Testis (tissue), 3 donors: ENCODE measurements around the gene STX1A. TPM values are rescaled to one million over a fixed set of nuclear protein-coding genes. Genes with fewer than 3 reads are reported as not detected.
"Not testable (repeated sequence)": the region's sequence is repeated elsewhere in the genome, so short reads cannot be mapped to it uniquely, and the experiment has no call there.

Experiments
- DNase-seq: peaks from one replicate; pipeline ENCODE4 v3.0.0-alpha.2; 2019
- H3K27ac ChIP-seq, 2 donors: fragments of 200-600 bp; sonication (generic); one replicate each; pipeline ENCODE4 v1.5.1; 2019
- H3K27me3 ChIP-seq: fragments of 200-600 bp; sonication (generic); one replicate; pipeline ENCODE4 v1.5.1; 2019
- H3K36me3 ChIP-seq: fragments of 200-600 bp; sonication (generic); one replicate; pipeline ENCODE4 v1.5.1; 2017; ENCODE audit warnings: low read depth; ENCODE audit errors: missing control alignments
- H3K4me1 ChIP-seq: fragments of 200-600 bp; sonication (generic); one replicate; pipeline ENCODE4 v1.5.1; 2019
- H3K4me3 ChIP-seq, 2 donors: fragments of 200-600 bp; sonication (generic); one replicate each; pipeline ENCODE4 v1.5.1; 2017 to 2019
- H3K9me3 ChIP-seq: fragments of 200-600 bp; sonication (generic); one replicate; pipeline ENCODE4 v1.5.1; 2017
- POLR2A ChIP-seq: fragments of 450-650 bp; IDR thresholded peaks from one replicate; pipeline ENCODE4 v1.6.1; 2017; ENCODE audit warnings: antibody characterized with exemption, mild to moderate bottlenecking, moderate library complexity
- WGBS, 2 donors: methylation state at CpG; one replicate each; pipeline ENCODE4 v1.1.5; 2018; 5-methylcytosine and 5-hydroxymethylcytosine counted together
- intact Hi-C: fragments of 100-400 bp; cut with DNase I; formaldehyde crosslinking; loops from one replicate; pipeline ENCODE4 v1.15.1; 2023; ENCODE audit warnings: low total_unique reads
- polyA plus RNA-seq: library from polyadenylated mRNA; stranded (reverse); fragments of 350-450 nt; fragmentation: Illumina TruSeq; extraction: RNeasy Lipid Tissue Mini Kit (QIAGEN cat#74804); gene quantifications from one replicate; pipeline ENCODE4 v1.2.3, GENCODE V29; 2014; ENCODE audit warnings: low read depth, low replicate concordance; ENCODE audit not compliant: insufficient read depth
- total RNA-seq, 2 donors: library from RNA; depleted of rRNA; stranded (reverse); fragments of >200 nt; gene quantifications; one replicate each; pipeline ENCODE4 v1.2.3, GENCODE V29; 2016
- TF ChIP-seq, protein P1 (sequence below), 3 experiments: fragments of 450-650 bp in 2 of 3; fragments of 200-600 bp in 1 of 3; sonication (generic) in 1 of 3; IDR thresholded peaks; one replicate each; pipeline ENCODE4 v1.5.1; 2016 to 2019; ENCODE audit warnings: antibody characterized with exemption in 3 of 3, mild to moderate bottlenecking in 2 of 3, moderate library complexity in 1 of 3

Gene STX1A
- total and polyA plus RNA-seq, 3 donors from 2014 or later: 13.2 to 28.2 (median 24.7) TPM

DNA sequence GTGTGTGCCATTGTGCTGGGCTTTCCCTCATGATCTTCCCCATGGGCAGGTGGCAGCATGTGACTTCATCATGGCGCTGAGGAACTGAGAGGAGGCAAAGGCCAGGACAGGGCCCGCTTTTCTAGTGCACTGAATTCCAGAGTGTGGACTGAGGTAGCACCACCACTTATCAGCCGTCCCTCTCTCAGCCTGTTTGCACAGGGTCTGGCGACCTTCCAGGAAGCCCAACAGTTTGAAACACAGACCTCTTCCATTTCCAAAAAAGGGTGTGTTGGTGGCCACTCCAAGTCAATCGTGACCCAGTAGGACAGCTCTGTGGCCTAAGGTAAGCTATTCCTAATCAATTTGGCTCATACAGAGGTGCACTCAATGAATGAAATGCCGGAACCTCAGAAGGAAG lies 40.6 kb downstream of the STX1A start:
- WGBS, 2 donors: 80 to 82% methylated on average over 2 to 6 of the region's 6 CpGs
- TF ChIP-seq, protein P1, sequence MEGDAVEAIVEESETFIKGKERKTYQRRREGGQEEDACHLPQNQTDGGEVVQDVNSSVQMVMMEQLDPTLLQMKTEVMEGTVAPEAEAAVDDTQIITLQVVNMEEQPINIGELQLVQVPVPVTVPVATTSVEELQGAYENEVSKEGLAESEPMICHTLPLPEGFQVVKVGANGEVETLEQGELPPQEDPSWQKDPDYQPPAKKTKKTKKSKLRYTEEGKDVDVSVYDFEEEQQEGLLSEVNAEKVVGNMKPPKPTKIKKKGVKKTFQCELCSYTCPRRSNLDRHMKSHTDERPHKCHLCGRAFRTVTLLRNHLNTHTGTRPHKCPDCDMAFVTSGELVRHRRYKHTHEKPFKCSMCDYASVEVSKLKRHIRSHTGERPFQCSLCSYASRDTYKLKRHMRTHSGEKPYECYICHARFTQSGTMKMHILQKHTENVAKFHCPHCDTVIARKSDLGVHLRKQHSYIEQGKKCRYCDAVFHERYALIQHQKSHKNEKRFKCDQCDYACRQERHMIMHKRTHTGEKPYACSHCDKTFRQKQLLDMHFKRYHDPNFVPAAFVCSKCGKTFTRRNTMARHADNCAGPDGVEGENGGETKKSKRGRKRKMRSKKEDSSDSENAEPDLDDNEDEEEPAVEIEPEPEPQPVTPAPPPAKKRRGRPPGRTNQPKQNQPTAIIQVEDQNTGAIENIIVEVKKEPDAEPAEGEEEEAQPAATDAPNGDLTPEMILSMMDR (IDR thresholded peaks at IDR 0.05): no peak
- TF ChIP-seq POLR2A: no peak
- no peaks in the 10 kb centered on the region for H3K27me3 ChIP-seq
- H3K27ac ChIP-seq: peak overlapping the region; percentile 46 to 70
- intact Hi-C loops: no loop called here
- no peak overlapping the region for H3K4me3 ChIP-seq
- no peak for DNase-seq
- no peaks in the 10 kb centered on the region for H3K36me3 ChIP-seq
- peaks cover 43% of the 10 kb centered on the region for H3K4me1 ChIP-seq
- H3K9me3 ChIP-seq: no peaks in the 10 kb centered on the region

DNA sequence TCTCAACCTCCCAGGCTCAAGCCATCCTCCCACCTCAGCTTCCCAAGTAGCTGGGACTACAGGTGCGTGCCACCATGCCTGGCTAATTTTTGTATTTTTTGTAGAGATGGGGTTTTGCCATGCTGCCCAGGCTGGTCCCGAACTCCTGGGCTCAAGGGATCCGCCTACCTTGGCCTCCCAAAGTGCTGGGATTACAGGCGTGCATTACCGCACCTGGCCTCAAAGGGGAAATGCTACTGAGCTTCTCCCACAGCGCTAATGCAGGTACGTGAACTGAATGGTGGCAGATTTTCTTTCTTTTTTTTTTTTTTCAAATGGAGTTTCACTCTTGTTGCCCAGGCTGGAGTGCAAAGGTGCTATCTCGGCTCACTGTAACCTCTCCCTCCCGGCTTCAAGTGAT lies 43.4 kb downstream of the STX1A start:
- WGBS, 2 donors: 76 to 86% methylated on average over 9 of the region's 9 CpGs
- intact Hi-C loops, H3K4me3 ChIP-seq, H3K36me3 ChIP-seq, H3K9me3 ChIP-seq, H3K27me3 ChIP-seq, DNase-seq: not testable (repeated sequence)
- Histone ChIP-seq H3K4me1 (peaks cover 35% of the 10 kb centered on the region), H3K27ac (peak overlapping the region in 1 of 2 donors; percentile 78)

DNA sequence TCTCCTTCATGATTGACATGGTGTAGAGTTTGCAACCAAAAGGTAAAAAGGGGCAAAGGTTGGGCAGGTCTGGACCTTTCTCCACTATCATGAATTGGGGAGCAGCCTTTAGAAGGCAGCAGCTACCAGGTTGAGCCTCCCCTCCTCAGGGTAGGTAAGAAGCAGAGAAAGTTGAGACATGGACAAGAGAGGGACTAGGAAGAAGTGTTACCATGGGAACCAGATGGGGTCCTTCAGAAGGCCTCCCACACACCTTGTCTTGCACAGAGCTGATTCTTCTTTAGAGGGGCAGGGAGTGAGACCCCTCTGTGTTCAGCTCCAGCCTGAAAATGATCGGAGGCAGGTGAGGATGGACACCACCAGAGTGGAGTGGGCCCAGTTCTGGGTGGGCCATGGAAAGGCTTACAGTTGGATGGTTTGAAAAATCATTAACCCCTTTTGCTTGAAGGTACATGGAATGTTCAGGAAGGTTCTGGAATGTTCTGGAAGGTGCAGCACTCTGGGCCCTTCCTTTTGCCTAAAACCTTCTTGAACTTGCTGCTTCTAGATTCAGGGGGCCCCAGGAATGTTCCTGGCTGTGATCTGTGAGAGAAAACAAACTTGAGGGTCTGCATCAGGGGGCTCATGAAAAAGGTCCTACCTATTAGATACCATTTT lies 44.9 kb downstream of the STX1A start:
- no peaks in the 10 kb centered on the region for H3K9me3 ChIP-seq
- peak overlapping the region; percentile 49 to 78 for H3K27ac ChIP-seq
- DNase-seq: no peak
- H3K4me1 ChIP-seq: peaks cover 24% of the 10 kb centered on the region
- TF ChIP-seq, protein P1 (IDR thresholded peaks at IDR 0.05): no peak
- TF ChIP-seq POLR2A: no peak
- intact Hi-C loops: no loop called here
- WGBS, 2 donors: 92% methylated on average over 1 of the region's 1 CpG; no CpG with 5 or more reads in 1 of the 2 donors
- no peaks in the 10 kb centered on the region for H3K27me3 ChIP-seq
- H3K36me3 ChIP-seq: no peaks in the 10 kb centered on the region
- H3K4me3 ChIP-seq: no peak overlapping the region

DNA sequence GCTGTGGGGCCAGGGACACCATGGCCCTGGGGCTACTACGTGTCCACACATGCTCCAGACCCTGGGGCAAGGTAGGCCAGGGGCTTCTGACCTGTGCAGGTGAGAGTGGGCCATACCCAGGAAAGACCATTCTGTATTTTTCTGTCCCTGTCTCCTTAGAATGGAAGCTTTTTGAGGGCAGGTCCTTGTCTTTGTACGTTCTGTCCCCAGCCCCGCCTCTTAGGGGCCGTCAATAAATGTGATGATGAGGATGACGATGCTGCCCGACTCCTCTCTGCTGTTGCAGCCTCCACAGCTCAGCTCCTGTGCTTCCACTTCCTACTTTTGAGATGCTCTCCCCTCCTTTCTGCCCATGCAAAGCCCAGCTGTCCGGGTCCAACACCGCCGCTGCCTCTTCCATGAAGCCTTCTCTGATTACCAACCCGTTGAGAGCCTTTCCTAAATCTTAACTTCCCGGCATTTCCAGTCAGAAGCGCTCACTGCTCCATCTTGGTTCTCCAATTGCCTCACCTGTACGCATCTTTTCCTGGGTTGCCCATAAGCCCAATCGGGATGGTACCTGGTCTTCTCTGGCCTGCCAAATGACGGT lies 47.5 kb downstream of the STX1A start:
- H3K27ac ChIP-seq: no peak overlapping the region
- TF ChIP-seq, protein P1 (IDR thresholded peaks at IDR 0.05): no peak
- TF ChIP-seq POLR2A: no peak
- intact Hi-C loops: no loop called here
- H3K9me3 ChIP-seq: no peaks in the 10 kb centered on the region
- no peak for DNase-seq
- H3K4me3 ChIP-seq: no peak overlapping the region
- WGBS, 2 donors: 94 to 95% methylated on average over 14 to 15 of the region's 15 CpGs
- peaks cover 16% of the 10 kb centered on the region for H3K4me1 ChIP-seq
- no peaks in the 10 kb centered on the region for H3K36me3 ChIP-seq
- no peaks in the 10 kb centered on the region for H3K27me3 ChIP-seq

DNA sequence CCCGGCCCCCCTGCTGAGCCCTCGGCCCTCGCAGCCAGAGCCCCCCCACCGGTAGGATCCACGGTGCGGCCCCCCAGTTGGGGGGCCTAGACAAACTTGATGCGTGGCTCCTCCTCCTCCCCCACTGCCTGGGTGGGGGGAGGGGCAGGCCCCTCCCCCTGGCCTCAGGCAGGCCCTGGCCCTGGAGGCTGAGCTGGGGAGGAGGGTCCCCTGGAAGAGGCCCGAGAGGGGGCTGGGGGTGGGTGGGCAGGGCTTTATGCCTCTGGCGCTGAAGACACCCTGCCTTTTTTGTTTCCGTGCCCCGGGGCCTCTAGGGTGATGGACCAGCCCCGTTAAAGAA lies 48.2 kb downstream of the STX1A start:
- Histone ChIP-seq H3K27me3 (no peaks in the 10 kb centered on the region), H3K9me3 (no peaks in the 10 kb centered on the region), H3K4me3 (no peak overlapping the region), H3K36me3 (no peaks in the 10 kb centered on the region), H3K4me1 (peaks cover 16% of the 10 kb centered on the region), H3K27ac (no peak overlapping the region)
- no peak for DNase-seq
- TF ChIP-seq, protein P1 (IDR thresholded peaks at IDR 0.05): no peak
- TF ChIP-seq POLR2A: no peak
- 29 to 77% methylated on average over 1 to 6 of the region's 12 CpGs for WGBS, 2 donors
- intact Hi-C loops: no loop called here
